OCI-LY7 (cell line): ENCODE data around the gene GPR153. TPM values are rescaled to one million over a fixed set of nuclear protein-coding genes. Genes with fewer than 3 reads are reported as not detected.

Source experiments
- BruUV-seq: library from RNA; stranded (reverse); fragments of 400-500 nt; replicated peaks from 2 replicates; lab custom pipeline; 2021; lab: Mats Ljungman, UMichigan
- CTCF ChIA-PET: fragments of 300-600 bp; sonication (Branson Sonifier 250); formaldehyde crosslinking; loops from one replicate; lab custom pipeline; 2022; ENCODE audit warnings: antibody characterized with exemption; ENCODE audit not compliant: unreplicated experiment; lab: Charles Lee
- POLR2A ChIA-PET: fragments of 300-600 bp; sonication (Branson Sonifier 250); formaldehyde crosslinking; loops from one replicate; lab custom pipeline; 2022; ENCODE audit warnings: antibody characterized with exemption; lab: Charles Lee
- DNase-seq: peaks from one replicate; pipeline ENCODE4 v3.0.0-alpha.2; 2015; ENCODE audit warnings: low spot score
- H2AFZ ChIP-seq: fragments of 200-600 bp; sonication (generic), shearing (Covaris generic); 2 replicates; pipeline ENCODE4 v1.6.1; 2014; ENCODE audit warnings: mild to moderate bottlenecking, antibody characterized with exemption, low read length, moderate library complexity
- H3K27ac ChIP-seq: fragments of 200-600 bp; sonication (generic); 2 replicates; pipeline ENCODE4 v1.5.1; 2014; ENCODE audit warnings: mixed run types, low read depth, mild to moderate bottlenecking, moderate library complexity, low read length, inconsistent platforms; ENCODE audit not compliant: poor library complexity, severe bottlenecking
- H3K36me3 ChIP-seq: fragments of 200-600 bp; sonication (generic); 2 replicates; pipeline ENCODE4 v1.6.1; 2014; ENCODE audit warnings: mild to moderate bottlenecking, antibody characterized with exemption, low read length, moderate library complexity, mixed read lengths; ENCODE audit not compliant: insufficient read depth
- H3K4me1 ChIP-seq: fragments of 200-600 bp; sonication (generic); 2 replicates; pipeline ENCODE4 v1.5.1; 2014; ENCODE audit warnings: mild to moderate bottlenecking, low read length; ENCODE audit not compliant: insufficient read depth, poor library complexity, severe bottlenecking
- H3K4me2 ChIP-seq: fragments of 200-600 bp; sonication (generic); 2 replicates; pipeline ENCODE4 v1.6.1; 2014; ENCODE audit warnings: mild to moderate bottlenecking, low read length
- H3K4me3 ChIP-seq: fragments of 200-600 bp; sonication (generic); 2 replicates; pipeline ENCODE4 v1.5.1; 2014; ENCODE audit warnings: mild to moderate bottlenecking, low read depth, low read length; ENCODE audit not compliant: poor library complexity, severe bottlenecking
- H3K79me2 ChIP-seq: fragments of 200-600 bp; sonication (generic); 2 replicates; pipeline ENCODE4 v1.6.1; 2016; ENCODE audit warnings: low read depth, mild to moderate bottlenecking, low read length, moderate library complexity, mixed read lengths; ENCODE audit not compliant: insufficient read depth
- H3K9me2 ChIP-seq: fragments of 200-600 bp; sonication (generic); 2 replicates; pipeline ENCODE4 v1.6.1; 2016; ENCODE audit warnings: mild to moderate bottlenecking, low read length, mixed read lengths; ENCODE audit not compliant: insufficient read depth
- H3K9me3 ChIP-seq: fragments of 200-600 bp; sonication (generic); 2 replicates; pipeline ENCODE4 v1.6.1; 2014; ENCODE audit warnings: mild to moderate bottlenecking, mixed run types, low read length, mixed read lengths
- H4K20me1 ChIP-seq: fragments of 200-600 bp; sonication (generic); 2 replicates; pipeline ENCODE4 v1.6.1; 2014; ENCODE audit warnings: mild to moderate bottlenecking, antibody characterized with exemption, low read length, moderate library complexity, mixed read lengths; ENCODE audit not compliant: insufficient read depth
- EZH2phosphoT487 ChIP-seq: fragments of 200-600 bp; sonication (generic); IDR thresholded peaks from 2 replicates; pipeline ENCODE4 v1.6.1; 2018; ENCODE audit warnings: low read depth, borderline replicate concordance, mild to moderate bottlenecking, mixed run types, antibody characterized with exemption, low read length, moderate library complexity, mixed read lengths
- intact Hi-C: fragments of 100-400 bp; cut with micrococcal nuclease; formaldehyde crosslinking; loops from one replicate; pipeline ENCODE4 v1.10.0; 2022; ENCODE audit not compliant: unreplicated experiment
- total RNA-seq, 2 experiments: library from RNA; depleted of rRNA in 1 of 2; stranded (reverse); fragments of >200 nt in 1 of 2; shearing (Covaris generic) in 1 of 2; gene quantifications; 2 replicates each; pipeline ENCODE4 v1.2.3, GENCODE V29; 2014 to 2022
- TF ChIP-seq, protein P1 (sequence below): fragments of 200-600 bp; sonication (generic); conservative IDR thresholded peaks from 2 replicates; pipeline ENCODE4 v1.5.1; 2014; ENCODE audit warnings: mild to moderate bottlenecking, antibody characterized with exemption, low read length, moderate library complexity, mixed read lengths

Gene GPR153
- total RNA-seq, 2 experiments from 2014 or later: not detected

GRCh38 chr1:6205849-6206519 lies 54.9 kb downstream of the GPR153 start, which contains the start of gene RNF207:
Gene RNF207, plus strand, starts transcription at chr1:6206119. Its CDS starts 417 bp downstream, at chr1:6206536.
- H3K4me1 ChIP-seq: peaks cover 6% of the 10 kb centered on the region
- H3K4me2 ChIP-seq: no peak within 1 kb of the TSS
- H3K4me3 ChIP-seq: no peak within 1 kb of the TSS
- H3K79me2 ChIP-seq: no peaks in the 10 kb centered on the region
- H3K27ac ChIP-seq: no peak within 1 kb of the TSS
- DNase-seq: no peak
- H3K9me2 ChIP-seq: no peaks in the 10 kb centered on the region
- CTCF ChIA-PET: no interaction called here
- TF ChIP-seq, protein P1, sequence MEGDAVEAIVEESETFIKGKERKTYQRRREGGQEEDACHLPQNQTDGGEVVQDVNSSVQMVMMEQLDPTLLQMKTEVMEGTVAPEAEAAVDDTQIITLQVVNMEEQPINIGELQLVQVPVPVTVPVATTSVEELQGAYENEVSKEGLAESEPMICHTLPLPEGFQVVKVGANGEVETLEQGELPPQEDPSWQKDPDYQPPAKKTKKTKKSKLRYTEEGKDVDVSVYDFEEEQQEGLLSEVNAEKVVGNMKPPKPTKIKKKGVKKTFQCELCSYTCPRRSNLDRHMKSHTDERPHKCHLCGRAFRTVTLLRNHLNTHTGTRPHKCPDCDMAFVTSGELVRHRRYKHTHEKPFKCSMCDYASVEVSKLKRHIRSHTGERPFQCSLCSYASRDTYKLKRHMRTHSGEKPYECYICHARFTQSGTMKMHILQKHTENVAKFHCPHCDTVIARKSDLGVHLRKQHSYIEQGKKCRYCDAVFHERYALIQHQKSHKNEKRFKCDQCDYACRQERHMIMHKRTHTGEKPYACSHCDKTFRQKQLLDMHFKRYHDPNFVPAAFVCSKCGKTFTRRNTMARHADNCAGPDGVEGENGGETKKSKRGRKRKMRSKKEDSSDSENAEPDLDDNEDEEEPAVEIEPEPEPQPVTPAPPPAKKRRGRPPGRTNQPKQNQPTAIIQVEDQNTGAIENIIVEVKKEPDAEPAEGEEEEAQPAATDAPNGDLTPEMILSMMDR: no peak
- TF ChIP-seq EZH2phosphoT487: no peak
- H2AFZ ChIP-seq: no peak within 1 kb of the TSS
- intact Hi-C loops: loop anchor here (1.0 kb wide), 1 partner anchor 98 kb away; no protein-coding TSS in a partner anchor
- POLR2A ChIA-PET: no interaction called here
- no peaks in the 10 kb centered on the region for H3K9me3 ChIP-seq
- no TSS peak for BruUV-seq
- H3K36me3 ChIP-seq: no peaks in the 10 kb centered on the region
- H4K20me1 ChIP-seq: no peaks in the 10 kb centered on the region

GRCh38 chr1:6202256-6202655 lies 58.6 kb downstream of the GPR153 start:
- Histone ChIP-seq H3K79me2 (peaks cover 30% of the 10 kb centered on the region), H2AFZ (no peak overlapping the region), H3K4me1 (peaks cover 26% of the 10 kb centered on the region), H4K20me1 (peaks cover 18% of the 10 kb centered on the region), H3K4me2 (no peak overlapping the region), H3K36me3 (peaks cover 20% of the 10 kb centered on the region), H3K27ac (no peak overlapping the region), H3K4me3 (no peak overlapping the region), H3K9me3 (no peaks in the 10 kb centered on the region), H3K9me2 (no peaks in the 10 kb centered on the region)
- intact Hi-C loops: no loop called here
- no peak for DNase-seq
- ChIA-PET POLR2A (interaction anchor here (0.6 kb wide), 1 partner anchor 116 kb away, joined by 3 read pairs; no protein-coding TSS in a partner anchor), CTCF (no interaction called here)
- no TSS peak for BruUV-seq
- TF ChIP-seq, protein P1: no peak
- no peak for TF ChIP-seq EZH2phosphoT487
